Esophagus (tissue), 2 donors: ENCODE results near the gene H3-3A. TPM values are rescaled to one million over a fixed set of nuclear protein-coding genes. Genes with fewer than 3 reads are reported as not detected.
A peak's percentile ranks its signal among the peaks of the same experiment; 100 is the strongest.
"Not testable (repeated sequence)": the region's sequence is repeated elsewhere in the genome, so short reads cannot be mapped to it uniquely, and the experiment has no call there.

Experiments
- H3K27ac ChIP-seq, 2 donors: one replicate each; pipeline ENCODE4 v1.5.1; 2013; ENCODE audit warnings: low read depth in 2 of 2, mild to moderate bottlenecking in 2 of 2, inconsistent platforms in 1 of 2, low read length in 1 of 2, moderate library complexity in 1 of 2
- H3K27me3 ChIP-seq, 2 donors: one replicate each; pipeline ENCODE4 v1.6.1; 2013; ENCODE audit warnings: low read length in 2 of 2, control low read depth in 1 of 2, mild to moderate bottlenecking in 1 of 2; ENCODE audit not compliant: insufficient read depth in 2 of 2, control insufficient read depth in 1 of 2
- H3K36me3 ChIP-seq, 2 donors: one replicate each; pipeline ENCODE4 v1.6.1; 2013; ENCODE audit warnings: low read length in 1 of 2; ENCODE audit not compliant: control insufficient read depth in 2 of 2, insufficient read depth in 2 of 2
- H3K4me1 ChIP-seq, 2 donors: one replicate each; pipeline ENCODE4 v1.6.1; 2013; ENCODE audit warnings: low read length in 1 of 2; ENCODE audit not compliant: control insufficient read depth in 2 of 2, insufficient read depth in 2 of 2
- H3K4me3 ChIP-seq, 2 donors: one replicate each; pipeline ENCODE4 v1.5.1; 2013; ENCODE audit warnings: low read length in 2 of 2, mild to moderate bottlenecking in 2 of 2, low read depth in 1 of 2, moderate library complexity in 1 of 2
- H3K9me3 ChIP-seq, 2 donors: one replicate each; pipeline ENCODE4 v1.6.1; 2013; ENCODE audit warnings: mild to moderate bottlenecking in 2 of 2, low read depth in 1 of 2, low read length in 1 of 2, moderate library complexity in 1 of 2; ENCODE audit not compliant: control insufficient read depth in 2 of 2, insufficient read depth in 1 of 2
- WGBS, 2 donors: extraction: QIAGEN DNeasy Blood & Tissue Kit; methylation state at CpG; one replicate each; pipeline ENCODE4 v1.1.7; 2013; 5-methylcytosine and 5-hydroxymethylcytosine counted together
- polyA plus RNA-seq, 2 donors: library from polyadenylated mRNA; stranded (reverse); fragments of 200-250 nt; gene quantifications; one replicate each; pipeline ENCODE4 v1.2.3, GENCODE V29; 2013
- donor health status: healthy with polysubstance abuse.
- donor health status: Bipolar disorder and iron deficiency.

H3-3A gene
- polyA plus RNA-seq, 2 donors = 679 to 1,046 TPM

GRCh38 chr1:226076378-226076777, 13.9 kb downstream of the H3-3A start:
- no peak overlapping the region for H3K27ac ChIP-seq
- H3K4me3 ChIP-seq = no peak overlapping the region
- H3K4me1 ChIP-seq = no peaks in the 10 kb centered on the region
- no peaks in the 10 kb centered on the region for H3K9me3 ChIP-seq
- no peaks in the 10 kb centered on the region for H3K36me3 ChIP-seq
- WGBS, 2 donors = 87% methylated on average over 6 of the region's 6 CpGs
- no peaks in the 10 kb centered on the region for H3K27me3 ChIP-seq

GRCh38 chr1:226078374-226078773, 15.9 kb downstream of the H3-3A start:
- Histone ChIP-seq H3K27ac (no peak overlapping the region), H3K36me3 (no peaks in the 10 kb centered on the region), H3K9me3 (no peaks in the 10 kb centered on the region), H3K27me3 (no peaks in the 10 kb centered on the region), H3K4me3 (no peak overlapping the region), H3K4me1 (peaks cover 2 to 4% of the 10 kb centered on the region in 2 donors)
- WGBS, 2 donors = 80 to 81% methylated on average over 9 of the region's 9 CpGs

- Histone ChIP-seq H3K9me3 (no peaks in the 10 kb centered on the region), H3K36me3 (no peaks in the 10 kb centered on the region), H3K27me3 (no peaks in the 10 kb centered on the region), H3K27ac (peak overlapping the region; percentile 75 to 81), H3K4me3 (peak overlapping the region; percentile 73 to 82), H3K4me1 (peaks cover 2 to 4% of the 10 kb centered on the region in 2 donors)
- 74 to 76% methylated on average over 7 of the region's 7 CpGs for WGBS, 2 donors
Observed at GRCh38 chr1:226082587-226082917, 20.0 kb downstream of the H3-3A start.

- H3K27ac ChIP-seq = peak overlapping the region; percentile 75 to 81
- 1 to 2% methylated on average over 23 of the region's 23 CpGs for WGBS, 2 donors
- H3K9me3 ChIP-seq = no peaks in the 10 kb centered on the region
- H3K4me1 ChIP-seq = peaks cover 2 to 4% of the 10 kb centered on the region in 2 donors
- H3K27me3 ChIP-seq = no peaks in the 10 kb centered on the region
- H3K4me3 ChIP-seq = peak overlapping the region; percentile 73 to 82
- H3K36me3 ChIP-seq = no peaks in the 10 kb centered on the region
Observed at GRCh38 chr1:226082959-226083301, 20.4 kb downstream of the H3-3A start.

GRCh38 chr1:226083302-226084101, 21.0 kb downstream of the H3-3A start:
- Histone ChIP-seq H3K27me3 (no peaks in the 10 kb centered on the region), H3K27ac (peak overlapping the region; percentile 75 to 81), H3K4me1 (peaks cover 2 to 4% of the 10 kb centered on the region in 2 donors), H3K4me3 (peak overlapping the region; percentile 73 to 82), H3K9me3 (no peaks in the 10 kb centered on the region), H3K36me3 (no peaks in the 10 kb centered on the region)
- 2 to 3% methylated on average over 75 of the region's 75 CpGs for WGBS, 2 donors

GRCh38 chr1:226085675-226086285, 23.3 kb downstream of the H3-3A start:
- WGBS, 2 donors = 90 to 94% methylated on average over 5 of the region's 5 CpGs
- Histone ChIP-seq H3K4me1 (peaks cover 2 to 4% of the 10 kb centered on the region in 2 donors), H3K9me3 (no peaks in the 10 kb centered on the region), H3K36me3 (no peaks in the 10 kb centered on the region), H3K4me3 (no peak overlapping the region), H3K27me3 (no peaks in the 10 kb centered on the region), H3K27ac (no peak overlapping the region)

- WGBS, 2 donors = 91 to 93% methylated on average over 17 of the region's 17 CpGs
- Histone ChIP-seq H3K4me1 (peaks cover 2 to 4% of the 10 kb centered on the region in 2 donors), H3K4me3 (no peak overlapping the region)
Observed at GRCh38 chr1:226086776-226087175, 24.3 kb downstream of the H3-3A start.

GRCh38 chr1:226091461-226091860, 28.9 kb downstream of the H3-3A start:
- H3K27ac ChIP-seq = no peak overlapping the region
- WGBS, 2 donors = 87 to 88% methylated on average over 1 of the region's 1 CpG
- H3K4me3 ChIP-seq = no peak overlapping the region
- peaks cover 0 to 4% of the 10 kb centered on the region in 2 donors for H3K4me1 ChIP-seq
- H3K36me3 ChIP-seq = no peaks in the 10 kb centered on the region
- no peaks in the 10 kb centered on the region for H3K9me3 ChIP-seq
- no peaks in the 10 kb centered on the region for H3K27me3 ChIP-seq

More at GRCh38 chr1:226086776-226087175, 24.3 kb downstream of the H3-3A start:
- Histone ChIP-seq H3K9me3 (no peaks in the 10 kb centered on the region), H3K27ac (no peak overlapping the region), H3K36me3 (no peaks in the 10 kb centered on the region), H3K27me3 (no peaks in the 10 kb centered on the region)

GRCh38 chr1:226092048-226092820, 29.7 kb downstream of the H3-3A start:
- not testable (repeated sequence) for H3K9me3 ChIP-seq, H3K36me3 ChIP-seq, H3K27ac ChIP-seq, H3K4me3 ChIP-seq, H3K4me1 ChIP-seq, H3K27me3 ChIP-seq
- WGBS, 2 donors = 86 to 90% methylated on average over 10 of the region's 10 CpGs
